Thyroid gland (tissue), 4 donors: Measurements from ENCODE around the gene STRBP. TPM values are rescaled to one million over a fixed set of nuclear protein-coding genes. Genes with fewer than 3 reads are reported as not detected.
A peak's percentile ranks its signal among the peaks of the same experiment; 100 is the strongest.

Experiments
- DNase-seq, 2 donors: peaks; one replicate each; pipeline ENCODE4 v3.0.0-alpha.2; 2019
- H3K27ac ChIP-seq, 3 donors: fragments of 200-600 bp; sonication (generic); 1 replicate in 2 of 3; 2 replicates in 1 of 3; pipeline ENCODE4 v1.5.1; 2016 to 2019; ENCODE audit warnings: mild to moderate bottlenecking in 1 of 3, moderate library complexity in 1 of 3
- H3K27me3 ChIP-seq: fragments of 200-600 bp; sonication (generic); one replicate; pipeline ENCODE4 v1.5.1; 2019
- H3K36me3 ChIP-seq, 2 donors: fragments of 200-600 bp; sonication (generic); one replicate each; pipeline ENCODE4 v1.5.1; 2016 to 2019
- H3K4me1 ChIP-seq, 2 donors: fragments of 200-600 bp; sonication (generic); one replicate each; pipeline ENCODE4 v1.5.1; 2017 to 2019
- H3K4me3 ChIP-seq, 3 donors: fragments of 200-600 bp; sonication (generic); replicated peaks in 1 of 3; 1 replicate in 2 of 3; 2 replicates in 1 of 3; pipeline ENCODE4 v1.5.1; 2016; ENCODE audit warnings: mild to moderate bottlenecking in 1 of 3
- H3K9me3 ChIP-seq: fragments of 200-600 bp; sonication (generic); one replicate; pipeline ENCODE4 v1.5.1; 2017
- POLR2A ChIP-seq, 2 donors: fragments of 450-650 bp; IDR thresholded peaks; one replicate each; pipeline ENCODE4 v1.6.1; 2017; ENCODE audit warnings: antibody characterized with exemption in 2 of 2, mild to moderate bottlenecking in 2 of 2, moderate library complexity in 1 of 2
- WGBS, 2 donors: methylation state at CpG; one replicate each; pipeline ENCODE4 v1.1.5; 2017; 5-methylcytosine and 5-hydroxymethylcytosine counted together
- intact Hi-C: fragments of 100-400 bp; cut with DNase I; formaldehyde crosslinking; loops from one replicate; pipeline ENCODE4 v1.15.1; 2023
- total RNA-seq, 4 donors: library from RNA; depleted of rRNA; stranded (reverse); fragments of >200 nt; gene quantifications; one replicate each; pipeline ENCODE4 v1.2.3, GENCODE V29; 2016
- TF ChIP-seq, protein P1 (sequence below), 6 experiments: fragments of 200-600 bp in 3 of 6; fragments of 450-650 bp in 3 of 6; sonication (generic) in 3 of 6; IDR thresholded peaks; one replicate each; pipeline ENCODE4 v1.5.1; 2016 to 2019; ENCODE audit warnings: antibody characterized with exemption in 6 of 6, mild to moderate bottlenecking in 2 of 6, inconsistent platforms in 1 of 6, moderate library complexity in 1 of 6

Gene STRBP
- total RNA-seq, 4 donors from 2014 or later, result 29.3 to 52.2 (median 43.9) TPM

DNA sequence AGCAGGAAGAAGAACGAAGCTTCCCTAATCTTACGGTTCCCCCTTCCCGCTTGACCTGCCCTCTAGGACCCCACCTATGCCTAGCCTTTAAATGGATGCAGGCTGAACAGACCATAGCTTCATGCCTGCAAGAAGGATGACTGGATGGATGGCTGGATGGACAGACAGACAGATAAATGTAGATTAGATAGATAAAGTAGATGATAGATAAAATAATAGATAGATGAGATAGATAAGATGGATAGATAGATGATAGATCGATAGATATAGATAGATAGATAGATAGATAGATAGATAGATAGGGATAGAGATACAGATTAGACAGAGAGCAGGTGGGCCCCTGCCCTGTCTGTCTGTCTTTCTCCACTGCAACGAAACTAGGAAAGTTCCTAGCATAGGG, 162.9 kb downstream of the STRBP start:
- 91 to 95% methylated on average over 5 of the region's 5 CpGs for WGBS, 2 donors
- H3K4me1 ChIP-seq, result peaks cover 0 to 6% of the 10 kb centered on the region in 2 donors
- no peak for DNase-seq
- TF ChIP-seq, protein P1, sequence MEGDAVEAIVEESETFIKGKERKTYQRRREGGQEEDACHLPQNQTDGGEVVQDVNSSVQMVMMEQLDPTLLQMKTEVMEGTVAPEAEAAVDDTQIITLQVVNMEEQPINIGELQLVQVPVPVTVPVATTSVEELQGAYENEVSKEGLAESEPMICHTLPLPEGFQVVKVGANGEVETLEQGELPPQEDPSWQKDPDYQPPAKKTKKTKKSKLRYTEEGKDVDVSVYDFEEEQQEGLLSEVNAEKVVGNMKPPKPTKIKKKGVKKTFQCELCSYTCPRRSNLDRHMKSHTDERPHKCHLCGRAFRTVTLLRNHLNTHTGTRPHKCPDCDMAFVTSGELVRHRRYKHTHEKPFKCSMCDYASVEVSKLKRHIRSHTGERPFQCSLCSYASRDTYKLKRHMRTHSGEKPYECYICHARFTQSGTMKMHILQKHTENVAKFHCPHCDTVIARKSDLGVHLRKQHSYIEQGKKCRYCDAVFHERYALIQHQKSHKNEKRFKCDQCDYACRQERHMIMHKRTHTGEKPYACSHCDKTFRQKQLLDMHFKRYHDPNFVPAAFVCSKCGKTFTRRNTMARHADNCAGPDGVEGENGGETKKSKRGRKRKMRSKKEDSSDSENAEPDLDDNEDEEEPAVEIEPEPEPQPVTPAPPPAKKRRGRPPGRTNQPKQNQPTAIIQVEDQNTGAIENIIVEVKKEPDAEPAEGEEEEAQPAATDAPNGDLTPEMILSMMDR (IDR thresholded peaks at IDR 0.05), result no peak
- TF ChIP-seq POLR2A (IDR thresholded peaks at IDR 0.05), result no peak
- H3K27ac ChIP-seq, result no peak overlapping the region
- no peak overlapping the region for H3K4me3 ChIP-seq
- intact Hi-C loops, result no loop called here
- H3K36me3 ChIP-seq, result peaks cover 42 to 43% of the 10 kb centered on the region in 2 donors
- H3K9me3 ChIP-seq, result no peaks in the 10 kb centered on the region
- no peaks in the 10 kb centered on the region for H3K27me3 ChIP-seq

DNA sequence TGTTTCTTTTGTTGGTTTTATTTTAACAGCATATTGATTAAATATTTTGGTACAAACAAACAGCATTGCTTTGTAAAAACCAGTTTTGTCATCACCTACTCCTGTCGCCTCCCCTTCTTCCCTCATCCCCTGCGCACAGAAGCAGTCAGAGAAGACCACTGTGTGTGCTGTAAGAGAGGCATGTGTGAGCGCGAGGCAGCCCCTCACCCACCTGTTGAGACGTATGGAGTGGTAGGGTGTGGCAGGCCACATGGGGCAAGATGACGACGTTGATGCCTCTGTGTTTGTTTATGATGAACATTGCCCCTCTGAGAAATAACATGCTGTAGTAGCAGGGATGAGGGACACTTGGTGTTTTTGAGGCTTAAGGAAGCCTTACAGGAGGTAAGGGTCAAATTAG, 163.6 kb downstream of the STRBP start:
- intact Hi-C loops, result no loop called here
- no peaks in the 10 kb centered on the region for H3K27me3 ChIP-seq
- TF ChIP-seq, protein P1 (IDR thresholded peaks at IDR 0.05), result no peak
- TF ChIP-seq POLR2A (IDR thresholded peaks at IDR 0.05), result no peak
- H3K9me3 ChIP-seq, result no peaks in the 10 kb centered on the region
- H3K36me3 ChIP-seq, result peaks cover 45 to 46% of the 10 kb centered on the region in 2 donors
- 79 to 88% methylated on average over 7 of the region's 7 CpGs for WGBS, 2 donors
- H3K27ac ChIP-seq, result no peak overlapping the region
- H3K4me1 ChIP-seq, result peaks cover 0 to 6% of the 10 kb centered on the region in 2 donors
- no peak overlapping the region for H3K4me3 ChIP-seq
- no peak for DNase-seq

- no peaks in the 10 kb centered on the region for H3K9me3 ChIP-seq
- no peaks in the 10 kb centered on the region for H3K27me3 ChIP-seq
- intact Hi-C loops, result no loop called here
- peak in 1 of 2 donors; percentile 24 for DNase-seq
- peaks cover 51 to 53% of the 10 kb centered on the region in 2 donors for H3K36me3 ChIP-seq
- H3K4me3 ChIP-seq, result no peak overlapping the region
- peaks cover 0 to 6% of the 10 kb centered on the region in 2 donors for H3K4me1 ChIP-seq
- TF ChIP-seq POLR2A (IDR thresholded peaks at IDR 0.05), result no peak
- TF ChIP-seq, protein P1 (IDR thresholded peaks at IDR 0.05), result peak in 4 of 6 experiments; percentile 28 to 50 (median 42)
- peak overlapping the region in 2 of 3 donors; percentile 16 to 46 for H3K27ac ChIP-seq
- WGBS, 2 donors, result 71 to 82% methylated on average over 3 of the region's 3 CpGs
Measured at GRCh38 chr9:123102375-123103113, 165.8 kb downstream of the STRBP start.

GRCh38 chr9:123099548-123099947, 168.8 kb downstream of the STRBP start:
- no peaks in the 10 kb centered on the region for H3K9me3 ChIP-seq
- H3K27me3 ChIP-seq, result no peaks in the 10 kb centered on the region
- H3K36me3 ChIP-seq, result peaks cover 48 to 58% of the 10 kb centered on the region in 2 donors
- H3K4me3 ChIP-seq, result no peak overlapping the region
- no peak overlapping the region for H3K27ac ChIP-seq
- H3K4me1 ChIP-seq, result peaks cover 0 to 6% of the 10 kb centered on the region in 2 donors
- intact Hi-C loops, result no loop called here
- no peak for DNase-seq
- WGBS, 2 donors, result 95 to 96% methylated on average over 3 of the region's 3 CpGs
- TF ChIP-seq, protein P1 (IDR thresholded peaks at IDR 0.05), result no peak
- TF ChIP-seq POLR2A (IDR thresholded peaks at IDR 0.05), result no peak

DNA sequence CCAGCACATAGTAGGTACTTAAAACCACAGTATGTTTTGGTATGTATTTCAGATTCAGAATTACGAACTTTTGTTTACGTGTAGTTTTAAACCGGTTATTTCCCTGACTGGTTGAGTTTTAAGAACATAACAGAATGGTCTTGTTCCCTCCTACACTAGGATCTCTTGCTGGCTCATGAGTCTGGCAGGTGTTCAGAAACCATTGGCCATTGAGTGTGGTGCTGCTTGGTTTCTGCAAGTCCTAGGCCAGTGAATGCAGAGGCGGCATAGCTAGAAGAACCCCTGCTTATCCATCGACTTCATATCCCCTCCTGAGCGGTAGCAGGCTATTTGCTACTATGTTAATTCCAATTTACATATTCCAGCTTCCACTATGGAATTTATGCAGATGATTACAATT, 169.3 kb downstream of the STRBP start:
- DNase-seq, result no peak
- peaks cover 0 to 6% of the 10 kb centered on the region in 2 donors for H3K4me1 ChIP-seq
- WGBS, 2 donors, result 94 to 96% methylated on average over 6 of the region's 6 CpGs
- TF ChIP-seq POLR2A (IDR thresholded peaks at IDR 0.05), result no peak
- TF ChIP-seq, protein P1 (IDR thresholded peaks at IDR 0.05), result no peak
- H3K27ac ChIP-seq, result no peak overlapping the region
- no peak overlapping the region for H3K4me3 ChIP-seq
- peaks cover 43 to 53% of the 10 kb centered on the region in 2 donors for H3K36me3 ChIP-seq
- H3K9me3 ChIP-seq, result no peaks in the 10 kb centered on the region
- H3K27me3 ChIP-seq, result no peaks in the 10 kb centered on the region
- intact Hi-C loops, result no loop called here
